ENCODE data around the gene AMPD3. TPM values are rescaled to one million over a fixed set of nuclear protein-coding genes. Genes with fewer than 3 reads are reported as not detected.

AMPD3 gene
- total and polyA plus RNA-seq, 2 donors (not counting 1 experiment from before 2014, with no cell fraction given): 40.1 to 85.5 TPM

GRCh38 chr11:10450462-10451425 lies 4.3 kb upstream of the AMPD3 start:
- Histone ChIP-seq H3K79me2 (ENCODE audit: control insufficient read depth, insufficient read depth, low read length) (peaks cover 72% of the 10 kb centered on the region), H3K4me1 (ENCODE audit: control insufficient read depth in 2 of 2, insufficient read depth in 2 of 2, low read length in 2 of 2) (peaks cover 36 to 44% of the 10 kb centered on the region in 2 donors), H3K27me3 (replicated peaks in 1 of 4; ENCODE audit: control extremely low read depth in 1 of 4, control insufficient read depth in 3 of 4, insufficient read depth in 4 of 4, low read length in 3 of 4) (no peaks in the 10 kb centered on the region), H4K20me1 (ENCODE audit: control insufficient read depth, insufficient read depth, low read length, poor library complexity, severe bottlenecking) (no peaks in the 10 kb centered on the region), H3K9me3 (ENCODE audit: control extremely low read depth in 1 of 3, control insufficient read depth in 2 of 3, insufficient read depth in 1 of 3, low read length in 2 of 3) (no peaks in the 10 kb centered on the region), H3K27ac (ENCODE audit: low read length in 2 of 2) (peak overlapping the region; percentile 77 to 84), H2AFZ (ENCODE audit: insufficient read depth, low read depth, low read length, poor library complexity, severe bottlenecking) (peak overlapping the region; percentile 99), H3K4me2 (replicated peaks; ENCODE audit: low read depth, low read length, poor library complexity, severe bottlenecking) (peak overlapping the region; percentile 99), H3K36me3 (replicated peaks in 1 of 2; ENCODE audit: control extremely low read depth in 1 of 2, control insufficient read depth in 1 of 2, extremely low read depth in 1 of 2, insufficient read depth in 2 of 2, low read length in 1 of 2) (no peaks in the 10 kb centered on the region), H3K4me3 (ENCODE audit: control extremely low read depth in 1 of 5, extremely low read depth in 1 of 5, insufficient read depth in 1 of 5, low read depth in 2 of 5, low read length in 4 of 5) (peak overlapping the region; percentile 36 to 77 (median 62)), H3K9ac (ENCODE audit: low read length) (peak overlapping the region; percentile 89)
- ATAC-seq (ENCODE audit: low read depth) (peak; percentile 56), DNase-seq (peak; percentile 75)
- TF ChIP-seq EZH2 (IDR thresholded peaks at IDR 0.05; ENCODE audit: borderline replicate concordance, insufficient read depth, low read depth, low read length, poor library complexity, severe bottlenecking): no peak
- peak; percentile 49 for TF ChIP-seq CTCF (IDR thresholded peaks at IDR 0.05)
- WGBS (ENCODE audit: insufficient coverage): 2% methylated on average over 94 of the region's 94 CpGs
- Mint-ChIP-seq H3K4me3 (peak overlapping the region; percentile 98), H3K9me3 (ENCODE audit: insufficient read depth) (no peaks in the 10 kb centered on the region), H3K4me1 (peaks cover 51% of the 10 kb centered on the region), H3K27ac (peak overlapping the region; percentile 98), H3K27me3 (no peaks in the 10 kb centered on the region)
- intact Hi-C loops (cut with micrococcal nuclease): loop anchor here (1.0 to 10.0 kb wide), 4 partner anchors 8 to 300 kb away; partner anchors contain the start of genes ADM and CTR9
- ChIA-PET POLR2A (interaction anchor here (0.5 to 1.1 kb wide), 4 partner anchors 9 to 157 kb away, joined by 3 to 10 read pairs (median 3); no protein-coding TSS in a partner anchor), CTCF (interaction anchor here (1.0 to 9.7 kb wide), 10 partner anchors 8 to 283 kb away, joined by 3 to 146 read pairs (median 6); no protein-coding TSS in a partner anchor)
